ENCODE results near the gene ZNF543. TPM values are rescaled to one million over a fixed set of nuclear protein-coding genes. Genes with fewer than 3 reads are reported as not detected.

Gene ZNF543
- total RNA-seq, 1 experiment from 2014 or later, result 16.6 TPM

Other genes starting within 250 kb of the ZNF543 start
- gene USP29, start 200.5 kb upstream of the ZNF543 start, total RNA-seq (2014; rRNA removed; shearing (Covaris generic)), result not detected in 2 replicates
- not detected in 2 replicates for gene ZIM3, start 175.3 kb upstream of the ZNF543 start, total RNA-seq (2014; rRNA removed; shearing (Covaris generic))
- not detected in 2 replicates for gene DUXA, start 153.0 kb upstream of the ZNF543 start, total RNA-seq (2014; rRNA removed; shearing (Covaris generic))
- 20.5 and 33.3 TPM in 2 replicates for gene ZNF264, start 129.0 kb upstream of the ZNF543 start, total RNA-seq (2014; rRNA removed; shearing (Covaris generic))
- 1.3 and 1.8 TPM in 2 replicates for gene AURKC, start 89.4 kb upstream of the ZNF543 start, total RNA-seq (2014; rRNA removed; shearing (Covaris generic))
- gene ZNF805, start 79.8 kb upstream of the ZNF543 start, total RNA-seq (2014; rRNA removed; shearing (Covaris generic)), result 12.7 and 15.4 TPM in 2 replicates
- 40.2 and 41.8 TPM in 2 replicates for gene ZNF460, start 40.0 kb upstream of the ZNF543 start, total RNA-seq (2014; rRNA removed; shearing (Covaris generic))
- gene ZNF304, start 30.8 kb downstream of the ZNF543 start, total RNA-seq (2014; rRNA removed; shearing (Covaris generic)), result 13.0 and 14.0 TPM in 2 replicates
- 35.3 and 42.1 TPM in 2 replicates for gene TRAPPC2B, start 43.1 kb downstream of the ZNF543 start, total RNA-seq (2014; rRNA removed; shearing (Covaris generic))
- 4.7 and 10.0 TPM in 2 replicates for gene ZNF547, start 43.1 kb downstream of the ZNF543 start, total RNA-seq (2014; rRNA removed; shearing (Covaris generic))
- 22.2 and 30.7 TPM in 2 replicates for gene ZNF548, start 69.4 kb downstream of the ZNF543 start, total RNA-seq (2014; rRNA removed; shearing (Covaris generic))
- gene ZNF17, start 90.7 kb downstream of the ZNF543 start, total RNA-seq (2014; rRNA removed; shearing (Covaris generic)), result 10.0 and 19.1 TPM in 2 replicates
- 15.1 and 24.4 TPM in 2 replicates for gene ZNF749, start 114.9 kb downstream of the ZNF543 start, total RNA-seq (2014; rRNA removed; shearing (Covaris generic))
- gene VN1R1, start 136.7 kb downstream of the ZNF543 start, total RNA-seq (2014; rRNA removed; shearing (Covaris generic)), result 0.05 and 0.45 TPM in 2 replicates
- 7.4 and 9.0 TPM in 2 replicates for gene ZNF772, start 157.1 kb downstream of the ZNF543 start, total RNA-seq (2014; rRNA removed; shearing (Covaris generic))
- 10.1 and 11.8 TPM in 2 replicates for gene ZNF419, start 167.3 kb downstream of the ZNF543 start, total RNA-seq (2014; rRNA removed; shearing (Covaris generic))
- gene ZNF773, start 179.5 kb downstream of the ZNF543 start, total RNA-seq (2014; rRNA removed; shearing (Covaris generic)), result 4.2 and 15.4 TPM in 2 replicates
- 5.4 and 6.1 TPM in 2 replicates for gene ZNF549, start 206.9 kb downstream of the ZNF543 start, total RNA-seq (2014; rRNA removed; shearing (Covaris generic))
- gene ZNF550, start 239.4 kb downstream of the ZNF543 start, total RNA-seq (2014; rRNA removed; shearing (Covaris generic)), result 4.9 and 5.0 TPM in 2 replicates

Data from A172 (cell line).